Fibroblast of mammary gland (primary cell): ENCODE results near the gene IL6R.

ENCODE experiments used
- DNase-seq: peaks from one replicate; pipeline ENCODE4 v3.0.0-alpha.2; 2010; ENCODE audit warnings: low read depth
- H3K4me3 ChIP-seq: 2 replicates; pipeline ENCODE4 v1.5.1; 2011; ENCODE audit warnings: low read depth, mild to moderate bottlenecking, low read length, moderate library complexity; ENCODE audit not compliant: control insufficient read depth
- TF ChIP-seq, protein P1 (sequence below): conservative IDR thresholded peaks from 2 replicates; pipeline ENCODE4 v1.5.1; 2011; ENCODE audit warnings: low read depth, low read length, inconsistent platforms; ENCODE audit not compliant: control insufficient read depth, insufficient read depth

The IL6R gene

GRCh38 chr1:154443274-154444013 is 38.3 kb downstream of the IL6R start:
- TF ChIP-seq, protein P1, sequence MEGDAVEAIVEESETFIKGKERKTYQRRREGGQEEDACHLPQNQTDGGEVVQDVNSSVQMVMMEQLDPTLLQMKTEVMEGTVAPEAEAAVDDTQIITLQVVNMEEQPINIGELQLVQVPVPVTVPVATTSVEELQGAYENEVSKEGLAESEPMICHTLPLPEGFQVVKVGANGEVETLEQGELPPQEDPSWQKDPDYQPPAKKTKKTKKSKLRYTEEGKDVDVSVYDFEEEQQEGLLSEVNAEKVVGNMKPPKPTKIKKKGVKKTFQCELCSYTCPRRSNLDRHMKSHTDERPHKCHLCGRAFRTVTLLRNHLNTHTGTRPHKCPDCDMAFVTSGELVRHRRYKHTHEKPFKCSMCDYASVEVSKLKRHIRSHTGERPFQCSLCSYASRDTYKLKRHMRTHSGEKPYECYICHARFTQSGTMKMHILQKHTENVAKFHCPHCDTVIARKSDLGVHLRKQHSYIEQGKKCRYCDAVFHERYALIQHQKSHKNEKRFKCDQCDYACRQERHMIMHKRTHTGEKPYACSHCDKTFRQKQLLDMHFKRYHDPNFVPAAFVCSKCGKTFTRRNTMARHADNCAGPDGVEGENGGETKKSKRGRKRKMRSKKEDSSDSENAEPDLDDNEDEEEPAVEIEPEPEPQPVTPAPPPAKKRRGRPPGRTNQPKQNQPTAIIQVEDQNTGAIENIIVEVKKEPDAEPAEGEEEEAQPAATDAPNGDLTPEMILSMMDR, result no peak
- DNase-seq, result no peak
- no peak overlapping the region for H3K4me3 ChIP-seq

GRCh38 chr1:154445040-154445472 is 39.9 kb downstream of the IL6R start:
- H3K4me3 ChIP-seq, result no peak overlapping the region
- TF ChIP-seq, protein P1, result no peak
- DNase-seq, result peak; percentile 75

GRCh38 chr1:154446292-154446691 is 41.1 kb downstream of the IL6R start:
- no peak overlapping the region for H3K4me3 ChIP-seq
- TF ChIP-seq, protein P1, result no peak
- peak; percentile 73 for DNase-seq

GRCh38 chr1:154446789-154447188 is 41.6 kb downstream of the IL6R start:
- DNase-seq, result no peak
- H3K4me3 ChIP-seq, result no peak overlapping the region
- TF ChIP-seq, protein P1, result no peak

- DNase-seq, result no peak
- no peak overlapping the region for H3K4me3 ChIP-seq
- TF ChIP-seq, protein P1, result no peak
Observed at GRCh38 chr1:154448331-154448811, 43.2 kb downstream of the IL6R start.

DNA sequence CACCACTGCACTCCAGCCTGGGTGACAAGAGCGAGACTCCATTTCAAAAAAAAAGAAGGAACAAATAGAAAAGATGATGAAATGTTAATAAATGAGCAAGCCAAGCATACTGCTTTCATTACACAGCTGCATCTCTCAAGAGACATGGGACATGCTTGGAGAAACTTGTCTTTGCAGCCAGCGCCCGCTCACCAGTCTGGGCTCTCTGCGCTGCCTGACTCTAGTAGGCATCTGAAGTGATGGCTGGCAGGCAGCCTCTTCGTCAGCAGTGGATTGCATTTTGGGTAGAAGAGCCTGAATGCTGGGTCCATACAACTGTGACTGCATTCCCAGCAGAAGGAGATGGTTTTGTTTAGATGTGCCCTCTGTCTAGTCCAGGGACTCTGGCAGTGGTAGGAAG is 48.0 kb downstream of the IL6R start:
- TF ChIP-seq, protein P1, result no peak
- H3K4me3 ChIP-seq, result peak overlapping the region; percentile 1
- peak; percentile 38 for DNase-seq
